SU-DHL-6 (cell line): ENCODE data around the gene ITGA6.

Experiments used
- H2AFZ ChIP-seq: fragments of 200-600 bp; sonication (generic); 2 replicates; pipeline ENCODE4 v1.6.1; 2014; ENCODE audit warnings: low read depth, mild to moderate bottlenecking, moderate library complexity, mixed read lengths, antibody characterized with exemption, low read length; ENCODE audit not compliant: severe bottlenecking
- H3F3A ChIP-seq: fragments of 200-600 bp; shearing (Covaris generic); 2 replicates; pipeline ENCODE4 v1.6.0; 2016; ENCODE audit warnings: antibody characterized with exemption, mild to moderate bottlenecking; ENCODE audit not compliant: insufficient read depth
- H3K27ac ChIP-seq: fragments of 200-600 bp; sonication (generic); 2 replicates; pipeline ENCODE4 v1.5.1; 2016; ENCODE audit warnings: low read depth, mild to moderate bottlenecking, low read length, moderate library complexity, mixed read lengths
- H3K27me3 ChIP-seq: fragments of 200-600 bp; sonication (generic), shearing (Covaris generic); 2 replicates; pipeline ENCODE4 v1.6.0; 2014; ENCODE audit warnings: mild to moderate bottlenecking, low read length
- H3K36me3 ChIP-seq: fragments of 200-600 bp; sonication (generic); 2 replicates; pipeline ENCODE4 v1.6.1; 2014; ENCODE audit warnings: mild to moderate bottlenecking, low read length, mixed read lengths
- H3K4me2 ChIP-seq: fragments of 300-600, 200-600 bp; shearing (Covaris generic), sonication (generic); 2 replicates; pipeline ENCODE4 v1.6.0; 2014; ENCODE audit warnings: low read length, low read depth, mild to moderate bottlenecking; ENCODE audit not compliant: poor library complexity, severe bottlenecking
- H3K4me3 ChIP-seq: fragments of 200-600 bp; sonication (generic); 2 replicates; pipeline ENCODE4 v1.5.1; 2014; ENCODE audit warnings: antibody characterized with exemption, low read length, mild to moderate bottlenecking, mixed read lengths; ENCODE audit not compliant: insufficient read depth, poor library complexity, severe bottlenecking
- H3K79me2 ChIP-seq: fragments of 200-600 bp; sonication (generic); 2 replicates; pipeline ENCODE4 v1.6.1; 2014; ENCODE audit warnings: mild to moderate bottlenecking, low read length, moderate library complexity; ENCODE audit not compliant: insufficient read depth
- H3K9ac ChIP-seq: fragments of 200-600 bp; sonication (generic); 2 replicates; pipeline ENCODE4 v1.7.0; 2014; ENCODE audit warnings: mild to moderate bottlenecking, low read length
- H3K9me2 ChIP-seq: fragments of 200-600 bp; sonication (generic); replicated peaks from 2 replicates; pipeline ENCODE4 v1.6.1; 2014; ENCODE audit warnings: low read length; ENCODE audit not compliant: insufficient read depth
- H3K9me3 ChIP-seq: fragments of 200-600 bp; sonication (generic); 2 replicates; pipeline ENCODE4 v1.6.1; 2014; ENCODE audit warnings: low read length, mixed read lengths; ENCODE audit not compliant: insufficient read depth
- H4K20me1 ChIP-seq: fragments of 200-600 bp; sonication (generic); 2 replicates; pipeline ENCODE4 v1.6.1; 2014; ENCODE audit warnings: low read depth, mild to moderate bottlenecking, antibody characterized with exemption, low read length, moderate library complexity, mixed read lengths
- EZH2phosphoT487 ChIP-seq: fragments of 200-600 bp; sonication (generic), shearing (Covaris generic); conservative IDR thresholded peaks from 2 replicates; pipeline ENCODE4 v1.6.1; 2018; ENCODE audit warnings: mild to moderate bottlenecking, antibody characterized with exemption, low read length, moderate library complexity, mixed read lengths
- TF ChIP-seq, protein P1 (sequence below): fragments of 200-600 bp; sonication (generic); IDR thresholded peaks from one replicate; pipeline ENCODE4 v1.5.1; 2017; ENCODE audit warnings: antibody characterized with exemption, mild to moderate bottlenecking, low read length, moderate library complexity; ENCODE audit not compliant: insufficient read depth, poor library complexity, severe bottlenecking

ITGA6 gene

DNA sequence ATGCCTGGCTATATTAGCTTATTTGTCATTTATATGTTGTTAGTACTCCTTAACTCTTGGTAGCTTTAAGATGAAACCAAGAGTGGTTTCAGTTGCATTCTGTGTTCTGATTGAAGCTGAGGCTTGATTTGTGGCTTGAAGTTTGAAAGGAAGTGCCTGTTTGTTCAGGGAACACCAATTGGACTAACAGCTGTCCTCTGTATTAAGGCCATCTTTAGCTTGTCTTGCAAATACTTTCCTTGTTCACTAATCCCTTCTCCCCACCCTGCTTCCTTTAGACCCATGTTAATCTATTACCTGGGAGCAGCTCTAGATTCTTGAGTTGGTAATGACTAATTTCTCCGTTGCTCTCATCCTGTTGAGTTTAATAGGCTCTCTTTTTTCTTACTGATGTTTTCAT, 13.4 kb downstream of the ITGA6 start:
- Histone ChIP-seq H3K27me3 (no peaks in the 10 kb centered on the region), H2AFZ (no peak overlapping the region), H3F3A (no peaks in the 10 kb centered on the region), H3K9me2 (no peaks in the 10 kb centered on the region), H3K4me2 (no peak overlapping the region), H3K4me3 (no peak overlapping the region), H3K9ac (no peak overlapping the region), H3K9me3 (no peaks in the 10 kb centered on the region), H4K20me1 (no peaks in the 10 kb centered on the region), H3K27ac (no peak overlapping the region), H3K79me2 (no peaks in the 10 kb centered on the region), H3K36me3 (no peaks in the 10 kb centered on the region)
- TF ChIP-seq, protein P1, sequence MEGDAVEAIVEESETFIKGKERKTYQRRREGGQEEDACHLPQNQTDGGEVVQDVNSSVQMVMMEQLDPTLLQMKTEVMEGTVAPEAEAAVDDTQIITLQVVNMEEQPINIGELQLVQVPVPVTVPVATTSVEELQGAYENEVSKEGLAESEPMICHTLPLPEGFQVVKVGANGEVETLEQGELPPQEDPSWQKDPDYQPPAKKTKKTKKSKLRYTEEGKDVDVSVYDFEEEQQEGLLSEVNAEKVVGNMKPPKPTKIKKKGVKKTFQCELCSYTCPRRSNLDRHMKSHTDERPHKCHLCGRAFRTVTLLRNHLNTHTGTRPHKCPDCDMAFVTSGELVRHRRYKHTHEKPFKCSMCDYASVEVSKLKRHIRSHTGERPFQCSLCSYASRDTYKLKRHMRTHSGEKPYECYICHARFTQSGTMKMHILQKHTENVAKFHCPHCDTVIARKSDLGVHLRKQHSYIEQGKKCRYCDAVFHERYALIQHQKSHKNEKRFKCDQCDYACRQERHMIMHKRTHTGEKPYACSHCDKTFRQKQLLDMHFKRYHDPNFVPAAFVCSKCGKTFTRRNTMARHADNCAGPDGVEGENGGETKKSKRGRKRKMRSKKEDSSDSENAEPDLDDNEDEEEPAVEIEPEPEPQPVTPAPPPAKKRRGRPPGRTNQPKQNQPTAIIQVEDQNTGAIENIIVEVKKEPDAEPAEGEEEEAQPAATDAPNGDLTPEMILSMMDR, result no peak
- no peak for TF ChIP-seq EZH2phosphoT487

DNA sequence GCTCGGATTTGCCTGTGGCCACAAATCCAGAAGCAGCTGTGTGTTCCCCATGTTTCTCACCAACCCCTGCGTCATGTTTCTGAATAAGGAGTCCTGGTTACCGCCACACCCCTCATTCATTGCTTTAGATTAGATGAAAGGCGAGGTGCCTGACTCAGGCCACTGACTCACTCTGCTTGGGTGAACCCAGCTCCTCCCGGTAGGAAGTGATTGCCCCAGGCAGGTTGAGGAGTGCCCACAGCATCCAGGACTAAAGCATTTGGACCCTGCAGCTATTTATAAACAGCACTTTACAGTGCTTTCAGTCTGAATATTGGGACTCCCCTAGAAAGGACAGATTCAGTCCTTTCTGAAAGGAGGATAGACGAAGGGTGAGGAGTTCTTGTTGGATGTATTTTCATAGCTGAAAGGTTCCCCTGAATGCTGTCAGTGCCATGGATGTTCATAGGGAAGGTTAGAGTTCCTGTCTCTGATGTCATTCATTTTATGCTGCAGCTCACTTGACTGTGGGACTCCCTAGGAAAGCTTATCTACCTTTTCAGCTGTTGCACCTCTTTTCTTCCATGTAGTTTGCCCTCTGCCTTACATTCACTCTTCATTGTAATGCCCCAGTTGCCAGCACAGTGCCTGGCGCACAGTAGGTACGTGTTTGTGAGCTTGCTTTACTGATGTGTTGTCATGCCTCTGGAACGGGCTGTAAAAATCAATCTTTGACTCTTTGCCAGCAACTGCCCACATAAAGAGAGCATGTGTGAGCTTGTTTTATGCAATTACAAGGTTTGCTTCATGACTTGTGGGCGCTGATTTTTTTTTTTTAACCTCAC, 14.9 kb downstream of the ITGA6 start:
- no peak overlapping the region for H3K27ac ChIP-seq
- no peaks in the 10 kb centered on the region for H3K9me3 ChIP-seq
- no peaks in the 10 kb centered on the region for H4K20me1 ChIP-seq
- H3K4me2 ChIP-seq, result no peak overlapping the region
- no peak overlapping the region for H3K4me3 ChIP-seq
- no peaks in the 10 kb centered on the region for H3K9me2 ChIP-seq
- no peaks in the 10 kb centered on the region for H3K79me2 ChIP-seq
- TF ChIP-seq EZH2phosphoT487, result no peak
- TF ChIP-seq, protein P1, result no peak
- H3F3A ChIP-seq, result no peaks in the 10 kb centered on the region
- no peaks in the 10 kb centered on the region for H3K27me3 ChIP-seq
- no peak overlapping the region for H3K9ac ChIP-seq
- no peaks in the 10 kb centered on the region for H3K36me3 ChIP-seq
- H2AFZ ChIP-seq, result no peak overlapping the region

- Histone ChIP-seq H3K4me2 (no peak overlapping the region), H3K9me2 (no peaks in the 10 kb centered on the region), H3K36me3 (no peaks in the 10 kb centered on the region), H3K9ac (no peak overlapping the region), H3K79me2 (no peaks in the 10 kb centered on the region), H3F3A (no peaks in the 10 kb centered on the region), H3K27ac (no peak overlapping the region), H3K4me3 (no peak overlapping the region), H2AFZ (no peak overlapping the region), H4K20me1 (no peaks in the 10 kb centered on the region), H3K9me3 (no peaks in the 10 kb centered on the region), H3K27me3 (no peaks in the 10 kb centered on the region)
- TF ChIP-seq, protein P1, result no peak
- no peak for TF ChIP-seq EZH2phosphoT487
Measured at GRCh38 chr2:172445851-172446250, 18.5 kb downstream of the ITGA6 start.
